Fibroblast of skin of left quadriceps (primary cell): Measurements from ENCODE around the gene SH3TC1.
A peak's percentile ranks its signal among the peaks of the same experiment; 100 is the strongest.

ENCODE experiments used
- DNase-seq, 2 experiments: peaks; one replicate each; pipeline ENCODE4 v3.0.0-alpha.2; 2013; ENCODE audit warnings: low read depth in 2 of 2

SH3TC1 gene

DNA sequence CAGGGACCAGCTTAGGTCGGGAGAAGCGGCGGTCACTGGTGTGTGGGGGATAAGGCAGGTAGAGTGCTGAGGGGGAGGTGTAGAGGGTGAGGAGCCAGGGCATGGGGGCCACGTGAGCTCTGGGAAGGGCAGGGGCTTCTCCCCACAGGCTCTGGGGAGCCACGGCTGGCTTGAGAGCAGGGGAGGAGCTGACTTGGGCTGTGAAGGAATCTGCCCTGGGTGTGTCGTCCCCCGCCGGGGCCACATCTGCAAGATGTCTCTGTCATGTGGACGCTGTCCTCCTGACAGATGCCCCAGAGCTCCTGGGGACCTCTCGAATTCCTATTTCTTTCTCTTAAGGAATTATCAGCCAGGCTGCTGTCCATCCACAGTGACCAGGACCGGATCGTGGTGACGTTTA is 15.0 kb downstream of the SH3TC1 start:
- no peak for DNase-seq

DNA sequence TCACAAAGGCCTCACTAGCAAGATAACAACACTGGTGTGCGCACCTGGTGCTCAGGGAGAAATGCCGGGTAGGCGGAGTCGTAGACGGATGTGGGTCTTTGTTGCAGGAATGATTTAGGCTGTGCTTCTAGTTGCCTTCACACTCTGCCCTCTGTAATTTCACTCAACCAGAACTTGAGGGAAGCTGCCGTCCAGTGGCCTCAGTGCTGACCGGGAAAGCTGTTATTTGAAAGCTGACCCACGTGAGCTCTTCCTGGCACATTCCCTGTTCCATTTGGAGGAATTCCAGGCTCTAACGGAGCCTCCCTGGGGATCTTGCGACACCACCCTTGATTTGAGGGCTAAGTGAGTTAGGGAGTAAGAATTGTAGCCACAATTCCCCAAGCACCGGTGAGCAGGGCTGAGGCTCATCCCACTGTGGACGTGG is 15.9 kb downstream of the SH3TC1 start:
- peak; percentile 33 to 45 for DNase-seq

DNA sequence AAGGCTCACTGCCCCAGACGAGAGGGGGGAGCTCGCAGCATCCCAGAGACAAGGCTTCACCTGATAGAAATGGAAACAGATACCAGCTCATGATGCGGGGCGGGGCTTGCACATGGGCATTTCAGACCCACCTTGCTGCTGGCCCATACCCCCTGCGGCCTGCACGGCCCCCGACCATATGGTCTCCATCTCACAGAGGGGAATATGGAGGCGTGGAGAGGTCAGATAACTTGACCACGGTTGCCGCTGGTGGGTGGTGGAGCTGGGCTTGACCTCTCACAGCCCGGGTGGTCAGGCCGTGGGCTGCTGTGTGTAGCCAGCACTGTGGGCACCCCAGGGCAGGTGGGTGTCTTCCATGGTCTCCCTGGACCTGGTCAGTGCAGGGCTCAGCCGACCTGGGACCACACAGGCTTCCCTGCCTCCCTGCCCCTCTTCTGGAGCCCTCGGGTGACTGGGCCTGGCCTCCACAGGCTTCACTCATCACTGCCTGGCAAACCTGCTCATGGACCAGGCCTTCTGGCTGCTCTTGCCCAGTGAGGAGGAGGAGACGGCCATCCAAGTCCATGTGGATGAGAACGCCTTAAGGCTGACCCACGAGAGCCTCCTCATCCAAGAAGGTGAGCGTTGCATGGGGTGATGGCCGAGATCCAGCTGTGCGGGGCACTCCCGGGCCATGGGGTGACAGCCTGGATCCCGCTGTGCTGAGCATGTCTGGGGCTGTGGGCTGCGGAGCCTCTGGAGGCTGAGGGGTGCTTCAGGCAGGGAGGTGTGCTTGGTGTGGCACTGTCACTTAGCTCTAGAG is 16.8 kb downstream of the SH3TC1 start:
- DNase-seq: no peak

DNA sequence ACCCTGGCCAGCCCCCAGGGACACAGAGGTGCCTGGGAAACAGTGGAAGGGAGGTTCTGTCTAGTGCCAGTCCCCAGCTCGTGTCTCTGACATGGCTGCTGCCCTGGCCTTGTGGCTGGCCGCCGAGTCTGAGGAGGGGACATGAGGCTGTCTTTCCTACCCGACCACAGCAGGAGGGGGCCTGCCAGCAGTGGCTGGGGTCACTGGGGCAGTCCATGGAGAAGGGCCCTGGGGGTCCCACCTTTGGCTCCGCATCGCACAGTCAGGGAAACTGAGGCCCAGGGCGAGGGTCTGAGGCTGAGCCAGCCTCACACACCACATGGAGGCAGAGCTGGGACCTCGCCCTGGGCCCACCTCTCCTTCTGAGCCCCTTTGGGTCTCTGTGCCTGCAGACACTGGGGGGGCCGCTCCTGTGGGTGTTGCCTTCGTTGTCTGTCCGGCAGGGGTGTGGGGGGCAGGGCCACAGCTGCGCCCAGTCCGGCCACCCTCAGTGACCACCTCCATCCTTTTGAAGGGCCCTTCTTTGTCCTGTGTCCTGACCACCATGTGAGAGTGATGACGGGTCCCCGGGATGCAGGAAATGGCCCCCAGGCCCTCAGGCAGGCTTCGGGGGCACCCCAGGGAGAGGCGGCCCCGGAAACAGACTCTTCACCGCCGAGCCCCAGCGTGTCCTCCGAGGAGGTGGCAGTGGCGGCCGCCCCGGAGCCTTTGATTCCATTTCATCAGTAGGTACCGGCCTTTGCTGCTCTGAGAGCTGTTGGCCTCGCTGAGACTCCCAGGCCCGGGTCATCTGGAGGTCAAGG is 17.6 kb downstream of the SH3TC1 start:
- no peak for DNase-seq

DNA sequence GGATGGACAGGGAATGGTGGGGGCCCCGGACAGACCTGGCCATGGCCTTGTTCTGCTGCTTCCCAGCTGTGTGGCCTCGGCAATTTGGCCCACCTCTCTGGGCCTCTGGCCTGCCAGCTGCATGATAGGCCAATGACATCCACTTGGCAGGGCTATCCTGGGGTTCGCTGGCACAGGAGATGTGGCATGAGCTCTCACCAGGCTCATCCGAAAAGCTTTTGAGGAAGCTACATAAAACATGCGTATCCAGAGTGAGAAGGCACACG is 18.1 kb downstream of the SH3TC1 start:
- no peak for DNase-seq

DNA sequence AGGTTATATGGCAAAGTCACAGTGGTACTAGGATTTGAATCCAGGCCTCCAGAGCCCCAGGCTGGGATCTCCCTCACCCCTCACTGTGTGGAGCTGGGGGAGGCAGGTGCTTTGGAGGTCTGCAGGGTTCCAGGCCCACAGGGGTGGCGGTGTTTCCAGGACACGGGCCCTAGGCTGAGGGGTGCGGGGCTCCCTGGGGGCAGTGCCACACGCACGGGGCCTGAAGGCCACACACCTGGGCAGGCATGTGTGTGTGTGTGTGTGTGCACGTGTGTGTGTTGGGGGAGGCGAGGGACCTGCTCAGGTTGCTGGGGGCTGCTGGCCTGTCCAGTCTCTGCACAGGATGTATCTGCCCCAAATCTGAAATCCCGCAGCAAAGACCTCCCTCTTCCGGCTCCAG is 18.8 kb downstream of the SH3TC1 start:
- DNase-seq: no peak

DNA sequence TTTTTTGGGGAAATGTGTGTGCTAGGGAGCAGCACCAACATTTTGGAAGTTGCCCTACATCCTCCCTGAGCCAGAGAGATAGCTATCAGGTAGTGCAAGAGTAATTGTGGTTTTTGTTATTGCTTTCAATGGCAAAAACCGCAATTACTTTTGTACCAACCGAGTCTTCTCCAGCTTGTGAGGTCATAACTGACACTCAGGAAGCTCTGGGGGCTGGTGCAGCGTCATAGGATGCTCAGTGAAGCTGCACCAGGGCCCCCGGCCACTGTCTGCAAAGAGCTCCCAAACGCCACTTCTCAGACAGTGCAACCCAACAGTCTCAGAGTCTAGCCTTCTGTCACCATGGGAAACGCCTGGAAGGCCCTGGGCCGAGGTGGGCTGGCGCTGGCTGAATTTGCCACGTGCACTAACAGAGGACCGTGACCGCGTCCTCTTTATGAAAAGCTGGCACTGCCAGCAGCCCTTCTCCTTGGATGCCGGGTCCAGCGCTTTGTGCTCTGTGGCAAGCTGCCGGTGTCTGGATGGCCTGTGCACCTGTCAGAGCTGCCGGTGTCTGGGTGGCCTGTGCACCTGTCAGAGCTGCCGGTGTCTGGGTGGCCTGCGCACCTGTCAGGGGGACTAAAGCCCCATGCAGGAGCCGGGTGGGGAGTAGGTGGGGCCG is 19.4 kb downstream of the SH3TC1 start:
- no peak for DNase-seq

DNA sequence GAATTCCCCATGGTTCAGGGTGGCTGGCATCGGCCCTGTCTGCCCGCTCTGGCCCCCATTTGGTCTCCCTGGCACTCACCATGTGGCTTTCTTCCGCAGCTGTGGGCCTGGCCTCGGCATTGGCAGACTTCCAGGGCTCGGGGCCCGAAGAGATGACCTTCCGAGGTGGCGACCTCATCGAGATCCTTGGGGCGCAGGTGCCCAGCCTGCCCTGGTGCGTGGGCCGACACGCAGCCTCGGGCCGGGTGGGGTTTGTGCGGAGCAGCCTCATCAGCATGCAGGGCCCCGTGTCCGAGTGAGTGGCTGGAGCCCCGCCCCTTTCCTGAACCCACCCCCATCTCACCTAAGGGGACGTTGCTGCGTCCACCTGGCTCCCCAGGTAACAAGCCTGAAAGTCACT is 20.1 kb downstream of the SH3TC1 start:
- no peak for DNase-seq

DNA sequence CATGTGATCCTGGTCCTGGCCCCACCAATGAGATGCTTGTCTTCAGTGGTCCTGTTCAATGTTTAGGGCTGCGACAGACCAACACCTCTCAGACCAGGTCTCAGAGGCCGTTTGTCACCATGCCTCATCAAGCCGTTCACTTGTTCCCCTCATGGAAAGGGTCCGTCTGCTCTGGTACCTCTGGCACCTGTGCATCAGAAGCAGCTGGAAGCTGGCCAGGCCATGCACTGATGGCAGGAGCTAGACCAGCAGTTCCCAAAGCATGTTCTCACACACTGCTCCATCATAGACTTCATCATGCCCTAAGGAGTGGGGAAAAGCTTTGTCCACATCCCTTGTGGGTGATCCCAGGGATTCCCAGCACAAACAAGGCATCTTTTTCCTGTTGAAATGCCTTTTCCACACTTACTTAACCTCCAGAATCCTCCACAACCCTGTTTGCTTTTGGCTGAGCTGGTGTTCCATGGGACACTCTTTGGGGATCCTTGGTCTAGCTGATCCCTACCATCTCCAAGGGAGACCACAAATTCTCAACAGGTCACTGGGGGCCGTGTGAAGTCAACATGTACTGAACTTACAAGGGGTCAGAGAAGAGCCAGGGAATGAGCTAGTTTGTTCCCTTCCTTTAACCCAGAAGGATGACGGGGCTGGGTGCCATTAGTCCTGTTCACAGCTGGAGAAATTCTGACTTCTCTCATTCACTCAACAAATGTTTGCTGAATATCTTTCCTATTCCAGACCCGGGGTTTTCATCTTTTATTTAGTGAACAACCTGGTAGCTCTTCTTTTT is 21.8 kb downstream of the SH3TC1 start:
- DNase-seq: no peak

DNA sequence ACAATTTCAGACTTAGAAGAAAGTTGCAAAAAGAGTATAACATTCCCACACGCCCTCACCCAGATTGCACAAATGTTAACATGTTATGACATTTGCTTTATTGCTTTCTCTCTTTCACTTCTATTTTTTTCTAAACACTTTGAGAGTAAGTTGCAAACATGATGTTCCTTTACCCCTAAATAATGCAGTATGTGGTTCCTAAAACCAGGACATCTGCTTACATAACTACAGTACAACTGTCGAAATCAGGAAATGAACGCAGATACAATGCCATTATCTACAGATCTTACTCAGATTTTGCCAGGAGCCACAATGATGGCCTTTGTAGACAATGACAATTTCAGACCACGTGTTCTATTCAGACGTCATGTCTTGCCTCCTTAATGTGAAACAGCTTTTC is 22.4 kb downstream of the SH3TC1 start:
- DNase-seq: peak in 1 of 2 experiments; percentile 22

DNA sequence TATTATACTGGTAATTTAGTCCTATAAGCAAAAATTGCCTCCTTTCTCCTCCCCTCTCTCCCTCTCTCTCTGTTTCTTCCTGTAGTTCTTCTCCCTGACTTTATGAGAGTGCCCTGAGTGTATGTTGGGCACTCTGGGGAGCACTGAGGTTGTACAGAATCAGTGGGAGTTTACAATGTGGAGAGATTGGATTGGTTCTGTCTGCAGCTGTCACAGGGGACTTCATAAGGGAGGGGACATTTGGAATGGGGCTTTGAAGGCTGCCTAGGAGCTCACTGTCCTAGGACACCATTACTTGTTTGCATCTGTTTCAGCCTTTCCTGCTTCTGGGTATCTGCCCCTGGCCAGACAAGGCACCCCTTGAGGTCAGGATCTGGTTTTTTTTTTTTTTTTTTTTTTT is 22.9 kb downstream of the SH3TC1 start:
- DNase-seq: no peak

DNA sequence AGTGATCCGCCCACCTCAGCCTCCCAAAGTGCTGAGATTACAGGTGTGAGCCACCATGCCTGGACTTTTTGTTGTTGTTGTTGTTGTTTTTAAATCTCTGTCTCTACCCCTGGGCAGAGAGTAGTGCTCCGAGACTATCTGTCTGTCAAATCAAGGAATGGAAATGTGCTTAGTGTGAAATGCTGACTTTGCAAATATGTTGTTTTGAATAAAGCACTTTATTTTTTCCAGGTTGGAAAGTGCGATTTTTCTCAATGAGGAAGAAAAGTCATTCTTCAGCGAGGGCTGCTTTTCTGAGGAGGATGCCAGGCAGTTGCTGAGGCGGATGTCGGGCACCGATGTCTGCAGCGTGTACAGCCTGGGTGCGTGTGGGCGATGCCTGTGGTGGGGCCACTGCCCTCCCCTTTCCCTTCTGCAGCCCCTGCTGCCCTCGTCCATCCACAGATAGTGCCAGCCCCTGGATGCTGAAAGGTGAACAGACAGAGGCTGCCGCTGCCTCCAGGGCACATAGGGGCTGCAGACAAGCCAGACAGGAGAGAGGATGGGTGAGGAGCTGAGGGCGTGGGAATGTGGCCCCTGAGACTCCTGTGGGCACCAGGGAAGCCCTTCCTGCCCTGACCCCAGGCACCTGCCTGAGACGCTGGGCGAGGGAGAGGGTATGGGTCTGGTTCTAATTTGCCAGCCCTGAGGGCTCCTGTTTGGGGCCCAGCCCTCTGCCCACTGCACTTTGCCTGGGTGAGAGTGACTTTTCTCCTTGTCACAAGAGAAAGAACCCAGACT is 23.7 kb downstream of the SH3TC1 start:
- DNase-seq: no peak

DNA sequence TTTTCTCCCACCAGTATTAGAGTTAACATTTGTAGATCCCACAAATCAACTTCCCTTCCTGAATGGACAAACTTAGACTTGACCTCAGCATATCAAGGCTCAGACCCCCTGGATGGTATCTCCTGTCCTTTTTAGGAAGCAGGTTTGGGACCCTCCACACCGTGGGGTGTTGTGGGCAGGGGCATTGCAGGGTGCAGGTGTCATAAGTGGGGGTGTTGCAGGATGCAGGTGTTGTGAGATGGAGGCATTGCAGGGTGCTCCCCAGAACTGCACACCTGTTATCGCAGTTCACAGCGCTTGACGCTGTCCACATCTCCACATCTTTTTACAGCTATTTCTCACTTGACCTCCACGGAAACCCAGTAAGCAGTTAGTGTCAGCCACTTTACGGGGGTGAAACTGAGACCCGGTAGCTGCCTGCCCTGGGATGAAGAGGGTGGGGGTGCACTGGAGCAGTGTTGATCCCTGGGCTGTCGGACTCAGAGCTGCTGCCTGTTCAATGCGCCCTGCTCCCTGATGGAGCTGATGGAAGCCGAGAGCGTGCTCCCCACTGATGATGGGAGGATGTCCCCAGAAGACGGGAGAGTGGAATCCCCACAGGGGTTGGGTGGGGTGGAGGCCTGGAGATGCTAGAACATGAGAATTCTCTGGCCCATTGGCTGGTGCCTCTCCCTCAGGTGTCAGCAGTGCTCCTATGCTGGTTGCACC is 25.3 kb downstream of the SH3TC1 start:
- DNase-seq: no peak

DNA sequence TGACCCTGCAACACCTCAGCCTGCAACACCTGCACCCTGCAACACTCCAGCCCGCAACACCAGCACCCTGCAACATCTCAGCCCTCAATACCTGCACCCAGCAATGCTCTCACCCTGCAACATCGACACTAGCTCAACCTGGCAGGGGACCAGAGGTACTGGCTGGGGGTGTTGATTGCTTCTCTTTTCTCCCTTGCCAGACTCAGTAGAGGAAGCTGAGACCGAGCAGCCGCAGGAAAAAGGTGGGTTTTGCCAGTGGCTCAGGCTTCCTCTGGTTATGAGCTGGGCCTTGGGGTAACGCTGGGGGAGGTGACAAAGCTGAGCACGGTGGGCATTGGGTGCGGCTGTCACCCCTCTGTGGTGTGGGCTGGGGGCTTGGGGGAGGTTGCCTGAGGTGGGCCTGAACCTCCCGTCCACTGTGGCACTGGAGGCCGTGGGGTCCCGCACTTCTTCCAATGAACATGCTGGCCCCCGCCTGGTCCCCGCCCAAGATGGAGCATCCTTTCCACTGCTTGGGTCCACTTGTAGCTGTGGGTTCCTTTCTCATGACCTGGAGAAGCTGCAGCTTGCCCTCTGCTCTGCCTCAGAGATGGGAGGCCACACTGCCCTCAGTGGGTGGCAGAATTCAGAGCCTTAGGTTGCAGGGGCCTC is 26.0 kb downstream of the SH3TC1 start:
- no peak for DNase-seq

DNA sequence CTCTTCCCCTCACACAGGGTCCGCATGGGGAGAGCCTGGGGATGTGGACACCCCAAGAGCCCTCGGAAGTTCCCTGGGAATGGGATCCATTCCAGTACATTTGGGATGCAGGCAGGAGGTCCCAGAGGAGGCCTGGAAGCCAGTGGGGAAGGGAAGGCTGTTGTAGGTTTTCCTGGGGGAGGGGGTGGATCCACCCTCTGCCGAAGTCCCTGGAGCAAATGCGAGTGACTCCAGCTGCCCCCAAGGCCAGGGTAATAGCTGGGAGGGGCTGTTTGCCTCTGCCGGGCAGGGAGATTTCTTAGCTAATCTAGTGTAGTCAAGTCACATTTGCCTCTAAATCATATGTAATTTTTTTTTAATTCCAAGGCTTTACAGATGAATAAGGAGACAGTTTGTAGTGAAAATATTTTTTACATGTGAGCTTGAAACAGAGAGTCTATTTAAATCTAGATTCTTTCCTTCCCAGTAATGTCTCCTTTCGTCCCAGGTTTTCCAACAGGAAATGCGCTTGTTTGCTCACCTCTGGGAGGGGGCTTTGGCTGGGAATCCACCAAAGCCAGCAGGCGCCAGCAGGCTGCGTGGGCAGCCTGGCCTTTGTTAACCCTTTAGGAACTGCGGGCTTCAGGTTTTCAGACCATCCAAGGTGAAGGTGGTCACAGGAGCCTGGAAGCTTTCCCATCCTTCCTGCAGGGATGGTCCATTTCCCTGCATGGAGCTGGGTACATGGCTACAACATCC is 26.8 kb downstream of the SH3TC1 start:
- DNase-seq: no peak

DNA sequence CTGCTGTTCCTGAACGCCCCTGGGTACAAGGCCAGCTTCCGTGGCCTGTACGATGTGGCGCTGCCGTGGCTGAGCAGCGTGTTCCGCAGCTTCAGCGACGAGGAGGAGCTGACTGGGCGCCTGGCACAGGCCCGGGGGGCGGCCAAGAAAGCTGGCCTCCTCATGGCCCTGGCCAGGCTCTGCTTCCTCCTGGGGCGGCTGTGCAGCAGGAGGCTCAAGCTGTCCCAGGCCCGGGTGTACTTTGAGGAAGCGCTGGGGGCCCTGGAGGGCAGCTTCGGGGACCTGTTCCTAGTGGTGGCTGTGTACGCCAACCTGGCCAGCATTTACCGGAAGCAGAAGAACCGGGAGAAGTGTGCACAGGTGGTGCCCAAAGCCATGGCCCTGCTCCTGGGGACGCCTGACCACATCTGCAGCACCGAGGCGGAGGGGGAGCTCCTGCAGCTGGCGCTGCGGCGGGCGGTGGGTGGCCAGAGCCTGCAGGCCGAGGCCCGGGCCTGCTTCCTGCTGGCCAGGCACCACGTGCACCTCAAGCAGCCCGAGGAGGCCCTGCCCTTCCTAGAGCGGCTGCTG is 28.2 kb downstream of the SH3TC1 start:
- DNase-seq: no peak

DNA sequence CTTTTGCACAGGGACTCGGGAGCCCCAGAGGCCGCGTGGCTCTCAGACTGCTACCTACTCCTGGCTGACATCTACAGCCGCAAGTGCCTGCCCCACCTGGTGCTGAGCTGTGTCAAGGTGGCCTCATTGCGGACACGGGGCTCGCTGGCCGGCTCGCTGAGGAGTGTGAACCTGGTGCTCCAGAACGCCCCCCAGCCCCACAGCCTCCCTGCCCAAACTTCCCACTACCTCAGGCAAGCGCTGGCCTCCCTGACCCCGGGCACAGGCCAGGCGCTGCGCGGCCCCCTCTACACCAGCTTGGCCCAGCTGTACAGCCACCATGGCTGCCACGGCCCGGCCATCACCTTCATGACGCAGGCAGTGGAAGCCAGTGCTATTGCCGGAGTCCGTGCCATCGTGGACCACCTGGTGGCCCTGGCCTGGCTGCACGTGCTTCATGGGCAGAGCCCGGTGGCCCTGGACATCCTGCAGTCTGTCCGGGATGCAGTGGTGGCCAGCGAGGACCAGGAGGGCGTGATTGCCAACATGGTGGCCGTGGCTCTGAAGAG is 28.8 kb downstream of the SH3TC1 start:
- DNase-seq: no peak

DNA sequence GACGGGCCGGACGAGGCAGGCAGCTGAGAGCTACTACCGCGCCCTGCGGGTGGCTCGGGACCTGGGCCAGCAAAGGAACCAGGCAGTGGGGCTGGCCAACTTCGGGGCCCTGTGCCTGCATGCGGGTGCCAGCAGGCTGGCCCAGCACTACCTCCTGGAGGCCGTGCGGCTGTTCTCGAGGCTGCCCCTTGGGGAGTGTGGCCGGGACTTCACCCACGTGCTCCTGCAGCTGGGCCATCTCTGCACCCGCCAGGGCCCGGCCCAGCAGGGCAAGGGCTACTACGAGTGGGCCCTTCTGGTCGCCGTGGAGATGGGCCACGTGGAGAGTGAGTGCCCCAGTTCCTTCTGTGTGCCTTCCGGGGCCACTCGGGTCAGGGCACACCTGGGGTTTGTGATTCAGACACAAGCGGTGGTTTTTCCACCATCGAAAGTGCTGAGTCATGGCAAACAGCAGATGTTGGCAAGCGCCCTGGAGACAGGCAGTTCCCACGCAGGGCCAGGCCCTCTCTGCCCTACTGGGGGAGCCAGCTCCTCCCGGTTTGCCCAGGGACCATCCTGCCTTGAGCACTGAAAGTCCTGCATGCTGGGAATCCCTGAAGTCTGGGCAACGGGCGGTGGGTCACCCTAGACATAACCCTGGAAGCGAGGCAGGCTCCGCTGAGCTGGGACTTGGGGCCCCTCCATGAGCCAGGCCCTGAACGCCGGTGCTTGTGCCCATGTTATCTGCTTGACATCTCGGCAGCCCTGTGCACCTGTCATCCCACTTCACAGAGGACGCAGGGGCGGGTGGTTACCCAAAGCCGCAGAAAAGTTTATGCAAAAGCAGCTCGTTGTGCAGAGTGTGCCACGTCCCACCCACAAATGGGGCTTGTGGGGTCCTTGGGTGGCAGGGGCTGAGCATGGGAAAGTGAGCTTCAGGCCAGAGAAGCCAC is 29.5 kb downstream of the SH3TC1 start:
- DNase-seq: peak; percentile 32 to 44
